GM21381 (cell line): Measurements from ENCODE around the gene PEX11G.

ENCODE experiments used
- ATAC-seq: cut with Tn5 transposase; IDR thresholded peaks from one replicate; pipeline ENCODE4 v1.9.1; 2021; ENCODE audit warnings: mild to moderate bottlenecking, moderate library complexity; ENCODE audit not compliant: unreplicated experiment

Gene PEX11G

DNA sequence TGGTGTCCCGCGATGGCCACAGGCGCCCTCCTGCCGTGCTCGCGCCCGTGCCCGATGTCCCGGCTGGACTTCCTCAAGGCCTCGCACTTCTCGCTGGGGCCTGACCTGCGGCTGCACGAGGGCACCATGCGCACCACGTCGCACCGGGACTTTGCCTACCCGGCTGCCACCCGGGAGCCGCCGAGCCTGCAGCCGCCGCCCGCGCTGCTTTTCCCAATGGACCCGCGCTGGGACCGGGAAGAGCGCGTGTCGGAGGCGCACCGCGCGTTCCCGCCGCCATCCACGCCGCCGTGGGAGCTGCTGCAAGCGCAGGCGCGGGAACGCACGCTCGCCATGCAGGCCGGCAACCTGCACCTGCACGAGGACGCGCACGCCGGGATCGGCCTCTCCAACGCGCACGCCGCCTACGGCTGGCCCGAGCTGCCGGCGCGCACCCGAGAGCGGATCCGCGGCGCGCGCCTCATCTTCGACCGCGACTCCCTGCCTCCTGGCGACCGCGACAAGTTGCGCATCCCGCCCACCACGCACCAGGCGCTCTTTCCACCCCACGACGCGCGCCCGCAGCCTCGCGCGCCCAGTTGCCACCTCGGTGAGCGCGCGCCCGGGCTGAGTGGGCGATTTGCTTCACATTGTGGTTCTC is 12.1 kb upstream of the PEX11G start:
- ATAC-seq, result no peak

DNA sequence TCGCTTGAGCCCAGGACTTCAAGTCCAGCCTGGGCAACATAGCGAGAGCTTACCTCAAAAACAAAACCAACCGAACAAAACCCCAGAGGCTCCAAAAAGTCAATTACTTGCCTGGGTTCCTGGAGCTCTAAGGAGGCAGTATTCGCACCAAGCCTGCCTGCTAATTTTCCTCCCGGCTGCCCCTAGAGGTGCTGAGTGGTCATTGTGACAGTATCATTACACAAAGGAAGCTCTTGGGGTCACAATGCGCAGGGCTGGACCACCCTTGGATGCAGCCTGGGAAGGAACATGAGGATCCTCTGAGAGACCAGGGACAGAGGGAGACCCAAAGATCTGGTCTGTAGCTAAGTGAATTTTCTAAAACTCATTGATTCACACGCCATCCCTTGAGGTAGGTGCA is 8.5 kb upstream of the PEX11G start:
- ATAC-seq, result no peak

DNA sequence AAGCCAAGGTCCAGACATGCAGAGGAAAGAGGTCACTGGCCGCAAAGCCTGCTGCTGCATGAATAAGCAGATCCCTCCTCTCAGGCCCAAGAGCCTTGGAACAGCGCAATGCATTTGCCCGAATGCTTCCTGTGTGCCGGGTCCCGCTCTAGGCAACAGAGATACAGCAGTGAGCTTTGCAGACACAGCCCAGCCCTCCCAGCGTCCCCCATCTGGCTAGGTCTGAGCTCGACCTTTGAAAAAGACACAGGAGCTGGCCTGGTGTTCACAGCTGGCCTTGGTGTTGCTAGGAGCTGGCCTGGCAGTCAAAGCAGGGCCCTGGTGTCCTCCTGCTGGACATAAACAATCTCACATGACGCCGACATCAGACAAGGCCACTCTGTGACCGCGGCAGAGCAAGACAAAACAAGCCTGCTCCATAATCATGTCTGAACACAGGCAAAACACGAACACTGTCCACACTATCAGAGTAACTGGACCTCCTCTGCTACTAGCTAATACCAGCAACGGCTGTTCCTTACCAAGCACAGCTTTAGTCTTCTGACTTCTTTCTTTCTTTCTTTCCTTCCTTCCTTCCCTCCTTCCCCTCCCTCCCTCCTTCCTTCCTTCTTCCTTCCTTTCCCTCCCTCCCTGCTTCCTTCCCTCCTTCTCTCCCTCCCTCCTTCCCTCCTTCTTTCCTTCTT is 5.7 kb upstream of the PEX11G start:
- ATAC-seq, result no peak

DNA sequence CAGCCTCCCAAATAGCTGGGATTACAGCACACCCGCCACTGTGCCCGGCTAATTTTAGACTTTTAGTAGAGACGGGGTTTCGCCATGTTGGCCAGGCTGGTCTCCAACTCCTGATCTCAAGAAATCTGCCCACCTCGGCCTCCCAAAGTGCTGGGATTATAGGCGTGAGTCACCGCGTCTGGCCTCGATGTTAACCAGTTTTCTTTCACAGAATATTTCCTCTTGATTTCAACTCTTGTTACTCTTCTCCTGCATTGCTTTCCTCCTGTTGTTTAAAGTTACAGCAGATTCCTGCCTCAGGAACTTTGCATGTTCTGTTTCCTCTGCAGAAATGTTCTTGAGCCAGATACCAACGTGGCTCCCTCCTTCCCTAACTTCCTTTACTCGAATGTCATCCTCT is 3.7 kb upstream of the PEX11G start:
- ATAC-seq, result no peak

DNA sequence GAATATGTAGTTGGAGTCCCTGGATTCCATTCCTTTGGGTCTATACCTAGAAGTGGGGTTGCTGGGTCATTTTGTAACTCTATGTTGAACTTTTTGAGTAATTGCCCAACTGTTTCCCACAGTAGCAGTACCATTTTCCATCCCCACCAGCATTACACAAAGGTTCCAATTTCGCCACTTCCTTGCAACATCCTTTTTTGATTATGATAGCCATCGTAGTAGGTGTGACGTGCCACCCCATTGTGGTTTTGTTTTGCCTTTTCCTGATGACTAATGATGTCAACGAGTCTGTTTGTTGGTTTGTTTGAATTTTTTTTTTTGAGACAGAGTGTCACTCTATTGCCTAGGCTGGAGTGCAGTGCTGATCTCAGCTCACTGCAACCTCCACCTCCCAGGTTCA is 3.3 kb upstream of the PEX11G start:
- ATAC-seq, result no peak

DNA sequence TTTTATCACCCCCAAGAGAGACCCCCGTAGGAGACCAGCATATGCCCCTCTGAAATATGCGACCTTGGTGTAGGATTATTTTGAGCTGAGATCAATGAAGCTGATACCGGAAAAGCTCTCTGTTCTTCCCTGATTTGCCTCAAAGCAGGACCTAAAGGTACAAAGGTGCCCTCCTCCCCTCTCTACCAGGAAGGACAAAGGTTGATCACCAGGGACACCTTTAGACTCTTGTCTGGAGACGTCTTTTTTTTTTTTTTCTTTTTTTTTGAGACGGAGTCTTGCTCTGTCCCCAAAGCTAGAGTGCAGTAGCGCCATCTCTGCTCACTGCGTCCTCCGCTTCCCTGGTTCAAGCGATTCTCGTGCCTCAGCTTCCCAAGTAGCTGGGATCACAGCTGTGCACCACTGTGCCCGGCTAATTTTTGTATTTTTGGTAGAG is 792 bp upstream of the PEX11G start:
- ATAC-seq, result no peak

DNA sequence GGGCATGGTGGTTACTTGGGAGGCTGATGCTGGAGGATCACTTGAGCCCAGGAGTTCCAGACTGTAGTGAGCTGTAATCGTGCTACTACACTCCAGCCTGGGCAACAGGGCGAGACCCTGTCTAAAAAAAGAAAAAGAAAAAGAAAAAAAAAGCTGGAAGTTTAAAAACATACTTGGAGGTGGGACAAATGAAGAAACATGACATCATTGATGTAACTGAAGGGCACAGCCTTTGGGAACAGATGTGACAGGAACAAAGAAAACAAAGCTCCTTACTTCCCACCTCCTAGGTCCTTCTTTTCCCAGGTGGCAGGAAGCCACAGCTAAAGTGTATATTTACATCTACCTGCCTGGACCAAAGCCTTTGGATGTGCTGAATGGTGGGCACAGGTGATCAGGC is 1.9 kb downstream of the PEX11G start:
- no peak for ATAC-seq

DNA sequence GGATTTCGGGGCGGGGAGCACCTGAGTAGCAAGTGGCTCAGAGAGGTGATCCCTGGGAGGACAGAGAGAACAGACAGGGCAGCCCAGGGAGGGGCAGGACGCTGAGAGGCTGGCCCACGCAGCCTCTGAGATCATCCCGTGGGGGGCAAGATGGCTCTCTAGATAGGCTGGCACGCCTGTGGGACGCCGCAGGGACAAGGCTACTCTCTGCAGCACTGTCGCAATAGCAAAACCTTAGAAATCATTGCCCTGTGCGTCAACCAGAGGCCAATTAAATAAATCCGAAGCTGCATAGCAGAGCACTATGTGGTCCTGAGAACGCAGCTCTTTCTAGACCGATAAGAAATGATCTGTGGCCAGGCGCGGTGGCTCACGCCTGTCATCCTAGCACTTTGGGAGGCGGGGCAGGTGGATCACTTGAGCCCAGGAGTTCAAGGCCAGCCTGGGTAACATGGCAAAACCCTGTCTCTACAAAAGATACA is 5.1 kb downstream of the PEX11G start:
- no peak for ATAC-seq

DNA sequence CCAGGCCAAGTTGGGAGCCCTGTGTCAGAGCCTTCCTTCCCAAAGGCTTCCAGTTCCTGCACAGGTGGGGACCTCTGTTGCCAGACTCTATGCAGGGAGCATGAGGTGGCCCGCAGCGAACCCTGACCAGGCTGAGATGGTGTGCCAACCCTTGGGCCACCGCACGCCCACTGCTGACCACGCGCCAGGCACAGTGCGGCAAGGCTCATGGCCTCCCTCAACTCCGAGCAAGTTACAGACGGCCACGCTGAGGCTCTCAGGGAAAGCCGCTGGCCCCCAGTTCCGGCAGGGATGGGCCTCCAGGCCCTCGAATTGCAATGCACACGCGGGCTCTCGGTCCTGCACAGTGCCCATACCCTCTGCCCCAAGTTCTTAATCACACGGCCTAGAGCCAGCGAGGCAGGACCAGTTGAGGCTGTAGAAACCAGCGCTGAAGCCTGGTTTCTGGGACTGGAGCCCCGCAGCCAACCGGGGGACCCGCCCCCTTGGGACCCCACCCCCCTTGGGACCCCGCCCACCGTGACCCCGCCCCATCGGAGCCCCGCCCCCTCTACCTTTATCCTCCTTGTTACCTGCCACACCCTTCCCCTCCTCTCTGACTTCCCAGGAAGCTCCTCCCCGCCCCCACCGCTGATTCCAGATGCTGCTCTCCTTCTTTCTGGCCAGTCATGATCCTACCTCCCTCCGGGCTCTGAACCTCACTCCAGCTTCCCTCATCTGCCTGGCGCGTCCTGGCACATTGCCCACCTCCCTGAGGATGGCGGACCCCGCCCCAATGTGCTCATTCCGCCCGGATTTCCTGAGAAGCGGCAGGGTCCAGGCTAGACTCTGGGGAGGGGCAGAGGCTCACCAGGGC is 6.0 kb downstream of the PEX11G start:
- no peak for ATAC-seq

DNA sequence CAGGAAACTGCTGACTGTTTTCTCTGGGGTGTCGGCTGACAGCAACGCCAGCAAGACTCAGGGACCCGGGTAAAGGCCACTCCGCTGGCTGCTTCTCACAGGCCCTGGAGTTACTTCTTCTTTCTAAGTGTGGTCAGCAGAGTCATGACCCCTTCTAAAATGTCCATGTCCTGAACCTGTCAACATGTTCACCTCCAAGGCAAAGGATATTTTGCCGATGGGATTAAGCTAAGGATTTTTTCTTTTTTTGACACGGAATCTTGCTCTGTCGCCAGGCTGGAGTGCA is 7.9 kb downstream of the PEX11G start:
- no peak for ATAC-seq

DNA sequence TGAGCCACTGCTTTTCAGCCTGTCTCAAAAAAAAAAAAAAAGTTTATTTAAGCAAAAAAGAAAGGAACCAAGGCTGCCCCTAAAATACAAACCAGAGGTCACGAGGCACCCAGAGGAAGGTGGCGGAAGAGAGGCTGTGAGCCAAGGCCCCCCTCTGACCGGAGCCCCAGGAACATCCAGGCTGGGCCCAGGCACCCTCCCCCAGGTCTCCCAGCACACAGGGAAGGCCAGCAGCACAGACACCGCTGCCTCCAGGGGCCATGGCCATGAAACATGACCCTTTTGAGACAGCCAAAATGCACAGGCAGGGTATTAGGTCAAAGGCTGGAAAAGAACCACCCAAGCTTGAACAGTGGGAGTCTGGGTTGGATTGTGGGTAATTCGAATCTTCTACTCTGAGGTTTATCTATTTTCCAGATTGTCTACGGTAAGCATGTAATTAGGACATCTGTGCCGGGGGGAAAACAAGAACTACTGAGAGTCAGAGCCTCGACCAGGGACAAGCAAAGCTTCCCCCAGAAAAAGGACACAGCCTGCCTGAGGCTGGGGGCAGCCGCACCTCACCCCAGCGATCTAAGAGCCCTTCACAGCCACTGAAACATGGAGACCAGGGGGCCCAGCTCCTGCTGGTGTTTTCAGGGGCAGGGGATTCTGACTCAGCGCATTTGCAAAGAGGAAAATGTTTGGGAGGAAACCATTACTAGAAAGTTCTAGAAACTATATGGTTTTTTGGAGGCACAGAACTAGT is 8.4 kb downstream of the PEX11G start:
- ATAC-seq, result no peak

DNA sequence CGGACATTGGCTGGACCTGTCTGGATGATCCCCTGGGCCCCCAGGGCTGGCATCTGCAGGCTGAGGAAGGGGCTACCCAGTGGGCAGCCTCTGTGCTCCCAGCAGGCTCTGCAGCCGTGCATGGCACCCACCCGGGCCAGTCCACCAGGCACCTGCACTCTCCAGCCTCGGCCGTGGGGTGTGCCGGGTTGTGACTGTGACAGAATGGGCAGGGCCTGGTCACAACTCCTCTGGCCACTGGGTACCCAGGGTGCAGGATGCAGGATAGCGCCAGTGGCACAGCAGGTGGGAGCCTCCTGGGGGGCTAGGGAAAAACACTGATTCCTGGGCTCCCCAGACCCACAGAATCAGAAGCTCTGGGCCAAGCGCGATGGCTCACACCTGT is 10.0 kb downstream of the PEX11G start:
- no peak for ATAC-seq

DNA sequence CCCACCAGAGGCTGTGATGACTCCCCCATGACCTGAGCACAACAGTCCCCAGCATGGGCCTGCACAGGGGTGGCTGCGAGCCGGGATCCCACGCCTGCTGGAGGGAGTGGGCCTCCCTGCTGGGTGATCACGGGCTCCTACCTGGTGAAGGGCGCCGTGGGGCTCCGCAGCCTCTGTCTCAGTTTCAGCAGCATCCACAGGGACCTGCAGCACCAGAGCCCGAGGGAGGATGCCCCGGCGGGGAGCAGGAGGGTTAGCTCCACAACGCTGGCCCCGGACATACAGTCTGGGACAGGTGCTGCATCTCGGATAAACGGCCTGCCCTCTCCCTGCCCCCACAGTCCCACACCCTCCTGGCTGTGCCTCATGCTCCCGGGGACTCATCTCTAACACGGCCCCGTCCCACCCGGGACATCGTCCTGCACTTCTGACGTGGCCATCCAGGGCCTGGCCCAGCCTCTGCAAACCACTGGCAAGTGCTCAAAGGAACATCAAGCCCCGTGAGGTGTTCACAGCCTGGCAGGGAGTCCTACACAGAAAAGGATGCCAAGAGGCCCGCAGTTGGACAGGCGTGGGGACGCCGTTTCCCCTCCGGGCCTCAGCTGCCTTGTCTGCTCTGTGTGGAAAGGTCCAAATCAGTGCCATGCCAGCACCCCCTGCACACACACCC is 10.5 kb downstream of the PEX11G start:
- ATAC-seq, result no peak

DNA sequence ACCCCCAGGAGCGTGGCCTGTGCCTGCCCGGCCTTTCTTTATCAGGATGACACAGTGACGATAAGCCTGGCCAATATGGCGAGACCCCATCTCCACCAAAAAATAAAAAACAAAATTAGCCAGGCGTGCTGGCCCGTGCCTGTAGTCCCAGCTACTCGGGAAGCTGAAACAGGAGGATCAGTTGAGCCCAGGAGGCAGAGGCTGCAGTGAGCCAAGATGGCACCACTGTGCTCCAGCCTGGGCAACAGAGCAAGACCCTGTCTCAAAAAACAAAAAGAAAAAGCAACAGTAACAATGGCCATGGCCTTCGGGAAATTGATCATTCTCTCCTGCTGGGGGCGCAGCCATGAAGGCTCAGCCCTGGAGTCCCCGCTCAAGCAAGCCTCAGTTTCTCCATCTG is 11.1 kb downstream of the PEX11G start:
- no peak for ATAC-seq

DNA sequence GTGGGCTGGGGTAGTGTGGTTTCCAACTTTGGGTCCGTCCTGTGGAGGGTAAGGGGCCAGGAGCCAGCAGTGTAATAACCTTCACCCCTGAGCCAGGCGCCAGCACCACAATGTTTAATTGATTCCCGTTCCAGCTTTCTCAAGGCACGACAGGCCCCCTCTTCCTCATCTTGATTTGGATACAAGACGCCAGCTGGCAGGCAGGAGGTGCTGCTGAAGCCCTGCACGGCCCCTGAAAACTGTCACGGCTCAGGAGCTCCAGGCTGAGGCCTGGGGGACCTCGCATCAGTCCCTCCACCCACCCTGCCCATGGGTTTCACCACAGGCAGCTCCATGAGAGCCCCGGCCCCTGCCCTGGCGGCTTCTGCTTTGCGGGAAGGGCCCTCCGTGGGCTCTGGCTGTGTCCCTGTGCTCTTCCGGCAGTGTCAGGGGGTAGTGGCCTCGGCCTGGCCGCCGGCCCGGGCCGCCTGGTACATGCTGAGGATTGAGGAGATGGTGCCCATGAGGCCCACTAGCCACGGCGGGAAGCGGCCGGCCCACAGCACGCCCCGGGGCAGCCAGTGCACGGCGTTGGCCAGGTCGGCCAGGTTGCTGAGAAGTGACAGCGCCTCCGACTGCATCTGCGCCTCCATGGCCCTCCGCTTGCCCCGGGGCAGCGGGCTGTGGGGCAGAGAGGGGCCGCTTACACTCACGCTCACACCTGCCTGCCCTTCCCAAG is 11.9 kb downstream of the PEX11G start:
- ATAC-seq, result no peak

DNA sequence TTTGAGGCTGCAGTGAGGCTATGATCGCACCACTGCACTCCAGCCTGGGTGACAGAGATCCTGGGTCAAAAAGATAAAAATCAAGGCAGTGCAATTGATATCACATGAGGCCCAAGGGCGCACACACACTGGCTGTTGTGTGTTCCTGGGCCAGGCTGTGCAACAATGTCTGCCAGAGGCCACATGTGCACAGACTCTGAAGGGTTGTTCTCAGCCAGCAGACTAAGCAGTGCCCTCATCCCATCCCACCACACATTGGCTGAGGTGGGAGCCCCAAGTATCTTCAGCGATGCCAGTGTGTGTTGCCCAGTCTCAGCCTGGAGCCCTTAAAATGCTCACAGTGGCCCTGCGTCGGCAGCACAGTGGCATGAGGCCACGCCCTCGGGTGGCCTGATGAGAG is 12.6 kb downstream of the PEX11G start:
- no peak for ATAC-seq

DNA sequence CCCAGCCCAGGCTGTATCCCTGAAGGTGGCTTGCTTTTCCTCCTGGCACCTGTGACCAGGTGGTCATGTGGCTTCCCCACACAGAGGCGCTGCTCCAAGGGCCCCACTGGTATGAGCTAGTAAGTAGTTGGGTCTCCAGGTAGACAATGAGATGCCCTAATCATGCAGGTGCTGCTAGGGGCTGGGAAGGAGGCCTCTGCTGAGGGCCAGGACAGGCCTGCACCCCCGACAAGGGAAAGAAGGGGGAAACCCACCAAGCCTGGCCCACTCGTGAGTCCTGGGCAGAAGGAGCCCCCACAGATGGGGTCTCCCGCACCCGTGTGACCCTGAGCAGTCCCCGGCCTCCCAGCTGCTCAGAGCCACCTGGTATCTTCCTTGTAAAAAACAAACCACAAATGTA is 13.2 kb downstream of the PEX11G start:
- no peak for ATAC-seq

DNA sequence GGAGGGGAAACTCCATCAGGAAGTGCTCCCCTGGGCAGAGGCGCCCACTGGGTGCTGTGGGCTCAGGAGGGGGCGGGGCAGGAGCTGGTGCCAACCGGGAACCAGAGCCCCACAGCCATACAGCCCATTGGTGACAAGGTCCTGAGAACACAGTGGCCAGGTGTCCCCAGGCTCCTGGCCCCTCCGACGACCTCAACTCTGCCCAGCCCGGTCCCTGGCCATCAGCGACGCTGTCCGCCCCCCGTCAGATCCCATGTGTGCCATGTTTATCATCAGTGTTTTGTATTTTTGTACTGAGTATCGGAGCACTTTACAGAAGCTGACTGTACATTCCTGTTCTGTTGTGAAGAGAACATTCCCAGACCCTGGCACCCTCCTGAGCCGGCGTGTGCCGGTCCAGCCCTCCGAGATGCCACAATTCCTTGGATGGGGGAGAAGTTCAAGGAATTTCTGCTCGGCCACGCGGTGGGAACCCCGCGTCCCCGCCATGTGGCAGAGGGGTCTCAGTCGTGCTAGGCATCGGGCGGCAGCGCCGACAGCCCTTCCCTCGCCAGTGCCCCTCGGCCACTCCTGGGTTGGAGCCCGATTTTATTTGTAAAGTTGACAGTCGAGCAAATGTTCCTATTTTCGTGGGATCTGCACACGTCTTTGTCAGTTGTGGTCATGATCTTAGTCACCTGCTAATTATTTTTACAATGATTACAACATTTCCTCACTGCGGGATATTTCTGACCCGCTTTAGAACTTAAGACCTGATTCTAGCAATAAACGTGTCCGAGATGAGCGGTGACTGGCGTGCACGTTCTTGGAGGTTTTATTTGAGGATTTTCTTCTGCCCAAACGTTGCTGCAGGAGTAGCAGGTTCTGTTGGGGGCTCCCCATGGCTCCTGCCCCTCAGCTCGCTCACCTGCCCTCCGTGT is 16.9 kb downstream of the PEX11G start:
- no peak for ATAC-seq
